ENCODE measurements around the gene CTSK. TPM values are rescaled to one million over a fixed set of nuclear protein-coding genes. Genes with fewer than 3 reads are reported as not detected.
"Not testable (repeated sequence)": the region's sequence is repeated elsewhere in the genome, so short reads cannot be mapped to it uniquely, and the experiment has no call there.

Gene CTSK
- total RNA-seq, 1 experiment from 2014 or later, result 4.2 TPM

- Histone ChIP-seq H4K20me1 (ENCODE audit: control insufficient read depth, insufficient read depth, insufficient read length) (no peaks in the 10 kb centered on the region), H3K9me3 (ENCODE audit: control insufficient read depth, low read depth, low read length) (no peaks in the 10 kb centered on the region), H3K27ac (ENCODE audit: insufficient read length, low read depth, low read length) (no peak overlapping the region), H2BK120ac (ENCODE audit: low read depth, low read length, poor library complexity, severe bottlenecking) (no peak overlapping the region), H3K79me1 (ENCODE audit: insufficient read depth, low read depth, low read length, poor library complexity, severe bottlenecking) (no peaks in the 10 kb centered on the region), H2AFZ (ENCODE audit: low read length) (no peak overlapping the region), H4K8ac (replicated peaks; ENCODE audit: insufficient read length, low read depth, low read length) (no peak overlapping the region), H2BK5ac (ENCODE audit: insufficient read length, low read length) (no peak overlapping the region), H2AK5ac (ENCODE audit: insufficient read length, low read length) (no peak overlapping the region), H4K5ac (ENCODE audit: insufficient read length, low read depth, low read length) (no peak overlapping the region), H3T11ph (ENCODE audit: low read length) (no peak overlapping the region), H3K9ac (ENCODE audit: extremely low read depth, insufficient read length, low read length) (no peak overlapping the region), H3K4me2 (ENCODE audit: insufficient read depth, insufficient read length, low read length) (no peak overlapping the region), H3K14ac (ENCODE audit: insufficient read depth, low read length) (no peak overlapping the region), H2BK12ac (ENCODE audit: insufficient read length, low read depth, low read length) (no peak overlapping the region), H2BK15ac (ENCODE audit: low read depth, low read length) (no peak overlapping the region), H3K4ac (ENCODE audit: low read depth, low read length) (no peak overlapping the region), H3K23me2 (ENCODE audit: insufficient read length, low read depth, low read length, poor library complexity, severe bottlenecking) (no peaks in the 10 kb centered on the region), H3K27me3 (ENCODE audit: insufficient read depth, low read length) (no peaks in the 10 kb centered on the region), H3K23ac (ENCODE audit: insufficient read length, low read depth, low read length) (no peak overlapping the region), H3K18ac (ENCODE audit: insufficient read length, low read depth, low read length) (no peak overlapping the region), H3K56ac (ENCODE audit: insufficient read length, low read depth, low read length) (no peak overlapping the region), H4K91ac (ENCODE audit: insufficient read length, low read depth, low read length) (no peak overlapping the region), H3K4me1 (ENCODE audit: insufficient read depth, low read length) (no peaks in the 10 kb centered on the region), H3K79me2 (ENCODE audit: insufficient read depth, low read length) (no peaks in the 10 kb centered on the region), H2BK20ac (ENCODE audit: low read depth, low read length, poor library complexity, severe bottlenecking) (no peak overlapping the region)
- Mint-ChIP-seq H3K27me3 (ENCODE audit: low read depth) (no peaks in the 10 kb centered on the region; the same call in 1 of the 2 replicates), H3K4me3 (no peak overlapping the region), H3K27ac (no peak overlapping the region), H3K9me3 (no peaks in the 10 kb centered on the region), H3K4me1 (no peaks in the 10 kb centered on the region), H3K36me3 (ENCODE audit: insufficient read depth in 1 of 3, low read depth in 3 of 3) (no peaks in the 10 kb centered on the region)
- WGBS (ENCODE audit: extremely low coverage, insufficient read length, low lambda C conversion rate), result no CpG with 5 or more reads among the region's 4 CpGs
- DNase-seq, result no peak
- no peak for TF ChIP-seq CTCF (conservative IDR thresholded peaks at IDR 0.05)
These were observed 35.7 kb downstream of the CTSK start for GRCh38 chr1:150772326-150772725.

- H3K27ac ChIP-seq (ENCODE audit: insufficient read length, low read depth, low read length); H3K14ac ChIP-seq (ENCODE audit: insufficient read depth, low read length); H3K56ac ChIP-seq (ENCODE audit: insufficient read length, low read depth, low read length); H2BK20ac ChIP-seq (ENCODE audit: low read depth, low read length, poor library complexity, severe bottlenecking); H4K20me1 ChIP-seq (ENCODE audit: control insufficient read depth, insufficient read depth, insufficient read length); H3K4me3 Mint-ChIP-seq; H3K23me2 ChIP-seq (ENCODE audit: insufficient read length, low read depth, low read length, poor library complexity, severe bottlenecking); H3K4ac ChIP-seq (ENCODE audit: low read depth, low read length); H3K9me3 ChIP-seq (ENCODE audit: control insufficient read depth, low read depth, low read length); H3K27me3 ChIP-seq (ENCODE audit: insufficient read depth, low read length); H3K4me1 ChIP-seq (ENCODE audit: insufficient read depth, low read length); H3K27me3 Mint-ChIP-seq (ENCODE audit: low read depth); H4K8ac ChIP-seq (replicated peaks; ENCODE audit: insufficient read length, low read depth, low read length); H3K9me3 Mint-ChIP-seq; H3K23ac ChIP-seq (ENCODE audit: insufficient read length, low read depth, low read length); H3T11ph ChIP-seq (ENCODE audit: low read length); H2BK120ac ChIP-seq (ENCODE audit: low read depth, low read length, poor library complexity, severe bottlenecking); H3K18ac ChIP-seq (ENCODE audit: insufficient read length, low read depth, low read length); H3K4me2 ChIP-seq (ENCODE audit: insufficient read depth, insufficient read length, low read length); H3K79me2 ChIP-seq (ENCODE audit: insufficient read depth, low read length); H2AK5ac ChIP-seq (ENCODE audit: insufficient read length, low read length); DNase-seq; H2BK5ac ChIP-seq (ENCODE audit: insufficient read length, low read length); H2BK12ac ChIP-seq (ENCODE audit: insufficient read length, low read depth, low read length); H2AFZ ChIP-seq (ENCODE audit: low read length); H3K79me1 ChIP-seq (ENCODE audit: insufficient read depth, low read depth, low read length, poor library complexity, severe bottlenecking); H4K91ac ChIP-seq (ENCODE audit: insufficient read length, low read depth, low read length); H3K36me3 Mint-ChIP-seq (ENCODE audit: insufficient read depth in 1 of 3, low read depth in 3 of 3); H3K9ac ChIP-seq (ENCODE audit: extremely low read depth, insufficient read length, low read length); H2BK15ac ChIP-seq (ENCODE audit: low read depth, low read length); H3K4me1 Mint-ChIP-seq; H3K27ac Mint-ChIP-seq; H4K5ac ChIP-seq (ENCODE audit: insufficient read length, low read depth, low read length): not testable (repeated sequence)
- no CpG with 5 or more reads among the region's 1 CpG for WGBS (ENCODE audit: extremely low coverage, insufficient read length, low lambda C conversion rate)
These were observed 40.4 kb downstream of the CTSK start for GRCh38 chr1:150767704-150768103.
